Hepatocyte (in vitro differentiated cells): ENCODE results near the gene CRIP2.

Source experiments
- EZH2 ChIP-seq: fragments of 200-600 bp; sonication (generic); IDR thresholded peaks from 2 replicates; pipeline ENCODE4 v1.6.1; 2016; ENCODE audit warnings: antibody characterized with exemption, mild to moderate bottlenecking, borderline replicate concordance
- TF ChIP-seq, protein P1 (sequence below): fragments of 200-600 bp; sonication (generic); IDR thresholded peaks from 2 replicates; pipeline ENCODE4 v1.5.1; 2016; ENCODE audit warnings: antibody characterized with exemption, mild to moderate bottlenecking; ENCODE audit not compliant: poor library complexity

DNA sequence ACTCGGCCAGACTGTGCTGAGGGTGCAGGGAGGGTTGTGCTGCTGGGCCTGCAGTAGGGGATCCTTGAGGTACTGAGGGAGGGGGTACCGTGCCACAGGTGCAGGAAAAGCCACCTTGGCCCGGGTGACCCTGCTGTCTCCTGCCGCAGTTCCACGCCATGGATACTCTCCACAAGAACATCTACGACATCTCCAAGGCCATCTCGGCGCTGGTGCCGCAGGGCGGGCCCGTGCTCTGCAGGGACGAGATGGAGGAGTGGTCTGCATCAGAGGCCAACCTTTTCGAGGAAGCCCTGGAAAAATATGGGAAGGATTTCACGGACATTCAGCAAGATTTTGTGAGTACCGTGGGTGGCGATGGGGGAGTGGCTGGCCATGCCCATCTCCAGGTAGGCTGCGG lies 14.0 kb upstream of the CRIP2 start:
- no peak for TF ChIP-seq EZH2
- TF ChIP-seq, protein P1, sequence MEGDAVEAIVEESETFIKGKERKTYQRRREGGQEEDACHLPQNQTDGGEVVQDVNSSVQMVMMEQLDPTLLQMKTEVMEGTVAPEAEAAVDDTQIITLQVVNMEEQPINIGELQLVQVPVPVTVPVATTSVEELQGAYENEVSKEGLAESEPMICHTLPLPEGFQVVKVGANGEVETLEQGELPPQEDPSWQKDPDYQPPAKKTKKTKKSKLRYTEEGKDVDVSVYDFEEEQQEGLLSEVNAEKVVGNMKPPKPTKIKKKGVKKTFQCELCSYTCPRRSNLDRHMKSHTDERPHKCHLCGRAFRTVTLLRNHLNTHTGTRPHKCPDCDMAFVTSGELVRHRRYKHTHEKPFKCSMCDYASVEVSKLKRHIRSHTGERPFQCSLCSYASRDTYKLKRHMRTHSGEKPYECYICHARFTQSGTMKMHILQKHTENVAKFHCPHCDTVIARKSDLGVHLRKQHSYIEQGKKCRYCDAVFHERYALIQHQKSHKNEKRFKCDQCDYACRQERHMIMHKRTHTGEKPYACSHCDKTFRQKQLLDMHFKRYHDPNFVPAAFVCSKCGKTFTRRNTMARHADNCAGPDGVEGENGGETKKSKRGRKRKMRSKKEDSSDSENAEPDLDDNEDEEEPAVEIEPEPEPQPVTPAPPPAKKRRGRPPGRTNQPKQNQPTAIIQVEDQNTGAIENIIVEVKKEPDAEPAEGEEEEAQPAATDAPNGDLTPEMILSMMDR: no peak
